ENCODE measurements around the gene GNG2. TPM values are rescaled to one million over a fixed set of nuclear protein-coding genes. Genes with fewer than 3 reads are reported as not detected.

The GNG2 gene
- total and polyA plus RNA-seq, 7 donors = 1.4 to 8.2 (median 2.1) TPM

- ATAC-seq (no peak), DNase-seq (no peak)
- intact Hi-C loops (cut with DNase I) = no loop called here
- Histone ChIP-seq H3K27ac (no peak overlapping the region), H3K27me3 (ENCODE audit: insufficient read depth in 3 of 3, low read length in 2 of 3) (no peaks in the 10 kb centered on the region), H3K36me3 (ENCODE audit: insufficient read depth in 1 of 2, low read depth in 1 of 2) (peaks cover 0 to 95% of the 10 kb centered on the region in 2 donors), H3K4me1 (no peaks in the 10 kb centered on the region), H3K4me3 (no peak overlapping the region), H3K9me3 (no peaks in the 10 kb centered on the region)
- no peak for TF ChIP-seq CTCF (IDR thresholded peaks at IDR 0.05)
- 66 to 72% (median 67%) methylated on average over 3 of the region's 3 CpGs for WGBS, 3 donors
Observed at GRCh38 chr14:52000019-52000582, 139.7 kb downstream of the GNG2 start.

- Histone ChIP-seq H3K4me3 (no peak overlapping the region), H3K4me1 (no peaks in the 10 kb centered on the region), H3K9me3 (no peaks in the 10 kb centered on the region), H3K36me3 (ENCODE audit: insufficient read depth in 1 of 2, low read depth in 1 of 2) (peaks cover 3 to 95% of the 10 kb centered on the region in 2 donors), H3K27ac (no peak overlapping the region), H3K27me3 (ENCODE audit: insufficient read depth in 3 of 3, low read length in 2 of 3) (no peaks in the 10 kb centered on the region)
- WGBS, 3 donors = 65 to 70% (median 67%) methylated on average over 3 of the region's 3 CpGs
- DNase-seq (no peak), ATAC-seq (no peak)
- intact Hi-C loops (cut with DNase I) = no loop called here
- no peak for TF ChIP-seq CTCF (IDR thresholded peaks at IDR 0.05)
Observed at GRCh38 chr14:52000696-52001095, 140.3 kb downstream of the GNG2 start.

- no peak for TF ChIP-seq CTCF (IDR thresholded peaks at IDR 0.05)
- H3K27me3 ChIP-seq (ENCODE audit: insufficient read depth in 3 of 3, low read length in 2 of 3) = no peaks in the 10 kb centered on the region
- intact Hi-C loops (cut with DNase I) = no loop called here
- peaks cover 6 to 97% of the 10 kb centered on the region in 2 donors for H3K36me3 ChIP-seq (ENCODE audit: insufficient read depth in 1 of 2, low read depth in 1 of 2)
- 80 to 90% (median 89%) methylated on average over 4 of the region's 4 CpGs for WGBS, 3 donors
- ATAC-seq (no peak), DNase-seq (no peak)
- no peaks in the 10 kb centered on the region for H3K9me3 ChIP-seq
- H3K4me1 ChIP-seq = no peaks in the 10 kb centered on the region
- H3K27ac ChIP-seq = no peak overlapping the region
- no peak overlapping the region for H3K4me3 ChIP-seq
Observed at GRCh38 chr14:52002542-52002941, 142.1 kb downstream of the GNG2 start.

GRCh38 chr14:52003324-52003723 is 142.9 kb downstream of the GNG2 start:
- no peak overlapping the region for H3K27ac ChIP-seq
- H3K27me3 ChIP-seq (ENCODE audit: insufficient read depth in 3 of 3, low read length in 2 of 3) = no peaks in the 10 kb centered on the region
- no peak overlapping the region for H3K4me3 ChIP-seq
- no peaks in the 10 kb centered on the region for H3K4me1 ChIP-seq
- intact Hi-C loops (cut with DNase I) = no loop called here
- 63 to 80% (median 73%) methylated on average over 3 of the region's 3 CpGs for WGBS, 3 donors
- no peak for TF ChIP-seq CTCF (IDR thresholded peaks at IDR 0.05)
- peaks cover 11 to 100% of the 10 kb centered on the region in 2 donors for H3K36me3 ChIP-seq (ENCODE audit: insufficient read depth in 1 of 2, low read depth in 1 of 2)
- no peak for DNase-seq
- ATAC-seq = no peak
- H3K9me3 ChIP-seq = no peaks in the 10 kb centered on the region

GRCh38 chr14:52005625-52006024 is 145.2 kb downstream of the GNG2 start:
- no peaks in the 10 kb centered on the region for H3K9me3 ChIP-seq
- no peak overlapping the region for H3K4me3 ChIP-seq
- peaks cover 11 to 100% of the 10 kb centered on the region in 2 donors for H3K36me3 ChIP-seq (ENCODE audit: insufficient read depth in 1 of 2, low read depth in 1 of 2)
- 83 to 90% (median 87%) methylated on average over 2 of the region's 2 CpGs for WGBS, 3 donors
- ATAC-seq (no peak), DNase-seq (no peak)
- H3K4me1 ChIP-seq = no peaks in the 10 kb centered on the region
- H3K27me3 ChIP-seq (ENCODE audit: insufficient read depth in 3 of 3, low read length in 2 of 3) = no peaks in the 10 kb centered on the region
- TF ChIP-seq CTCF (IDR thresholded peaks at IDR 0.05) = no peak
- intact Hi-C loops (cut with DNase I) = no loop called here
- no peak overlapping the region for H3K27ac ChIP-seq

Measured in psoas muscle (tissue), 8 donors.